Stimulated activated effector memory CD8-positive, alpha-beta T cell treated with anti-CD3 and anti-CD28 coated beads, Interleukin-12 subunit alpha, Interleukin-12 subunit beta, amount 100 ng/mL, for 72 hours (primary cell): ENCODE measurements around the gene TSPAN9.

ENCODE experiments used
- ATAC-seq: fragments of 150-1000 bp; cut with Tn5 transposase; 2 replicates; pipeline ENCODE4 v1.10.0; 2021
- DNase-seq, 2 donors: peaks; one replicate each; pipeline ENCODE4 v3.0.0; 2021 to 2022; ENCODE audit warnings: low spot score in 2 of 2
- H3K27ac Mint-ChIP-seq: one replicate; pipeline ENCODE4 v1.8.0; 2022; ENCODE audit warnings: mild to moderate bottlenecking, mixed read lengths
- H3K36me3 Mint-ChIP-seq: one replicate; pipeline ENCODE4 v1.8.0; 2022; ENCODE audit warnings: mild to moderate bottlenecking, mixed read lengths
- H3K4me1 Mint-ChIP-seq: one replicate; pipeline ENCODE4 v1.8.0; 2022; ENCODE audit warnings: mixed read lengths
- H3K4me3 Mint-ChIP-seq: one replicate; pipeline ENCODE4 v1.8.0; 2022; ENCODE audit warnings: mild to moderate bottlenecking, mixed read lengths
- H3K9me3 Mint-ChIP-seq: one replicate; pipeline ENCODE4 v1.8.0; 2022; ENCODE audit warnings: mixed read lengths

Gene TSPAN9

GRCh38 chr12:3117144-3117581, 40.0 kb downstream of the TSPAN9 start:
- ATAC-seq (no peak), DNase-seq (no peak)
- Mint-ChIP-seq H3K4me1 (peaks cover 19% of the 10 kb centered on the region), H3K4me3 (no peak overlapping the region), H3K27ac (no peak overlapping the region), H3K9me3 (no peaks in the 10 kb centered on the region), H3K36me3 (no peaks in the 10 kb centered on the region)

GRCh38 chr12:3117591-3118015, 40.4 kb downstream of the TSPAN9 start:
- Mint-ChIP-seq H3K9me3 (no peaks in the 10 kb centered on the region), H3K4me3 (no peak overlapping the region), H3K4me1 (peaks cover 19% of the 10 kb centered on the region), H3K27ac (no peak overlapping the region), H3K36me3 (no peaks in the 10 kb centered on the region)
- ATAC-seq (no peak), DNase-seq (no peak)

DNA sequence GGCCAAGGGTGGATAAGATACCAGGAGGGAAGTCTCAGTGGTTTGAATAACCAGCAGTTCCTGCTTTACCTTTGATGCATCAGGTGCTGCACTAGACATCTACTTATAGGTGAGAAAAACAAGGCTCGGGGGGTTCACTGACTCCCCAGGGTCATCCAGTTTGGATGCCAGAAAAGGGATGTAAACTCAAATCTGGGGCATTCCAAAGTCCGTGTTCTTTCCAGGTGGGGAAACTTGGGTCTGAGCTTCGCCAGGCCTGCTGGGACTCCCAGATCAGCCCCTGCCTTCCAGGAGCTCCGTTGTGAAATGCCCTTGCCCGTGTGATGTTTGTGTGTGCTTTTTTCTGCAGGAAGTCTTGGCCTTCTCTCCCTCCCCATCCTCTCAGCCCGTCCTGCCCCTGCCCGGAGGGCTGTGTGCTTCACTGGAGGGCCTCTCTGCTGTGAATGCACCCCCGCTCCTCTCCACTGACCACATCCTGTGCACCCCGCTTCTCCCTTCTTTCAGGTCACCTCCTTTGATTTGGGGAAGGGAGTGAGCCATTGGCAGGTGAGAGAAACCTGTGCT, 42.1 kb downstream of the TSPAN9 start:
- DNase-seq (no peak), ATAC-seq (peak; percentile 11)
- Mint-ChIP-seq H3K27ac (no peak overlapping the region), H3K36me3 (no peaks in the 10 kb centered on the region), H3K4me3 (no peak overlapping the region), H3K9me3 (no peaks in the 10 kb centered on the region), H3K4me1 (peaks cover 19% of the 10 kb centered on the region)

DNA sequence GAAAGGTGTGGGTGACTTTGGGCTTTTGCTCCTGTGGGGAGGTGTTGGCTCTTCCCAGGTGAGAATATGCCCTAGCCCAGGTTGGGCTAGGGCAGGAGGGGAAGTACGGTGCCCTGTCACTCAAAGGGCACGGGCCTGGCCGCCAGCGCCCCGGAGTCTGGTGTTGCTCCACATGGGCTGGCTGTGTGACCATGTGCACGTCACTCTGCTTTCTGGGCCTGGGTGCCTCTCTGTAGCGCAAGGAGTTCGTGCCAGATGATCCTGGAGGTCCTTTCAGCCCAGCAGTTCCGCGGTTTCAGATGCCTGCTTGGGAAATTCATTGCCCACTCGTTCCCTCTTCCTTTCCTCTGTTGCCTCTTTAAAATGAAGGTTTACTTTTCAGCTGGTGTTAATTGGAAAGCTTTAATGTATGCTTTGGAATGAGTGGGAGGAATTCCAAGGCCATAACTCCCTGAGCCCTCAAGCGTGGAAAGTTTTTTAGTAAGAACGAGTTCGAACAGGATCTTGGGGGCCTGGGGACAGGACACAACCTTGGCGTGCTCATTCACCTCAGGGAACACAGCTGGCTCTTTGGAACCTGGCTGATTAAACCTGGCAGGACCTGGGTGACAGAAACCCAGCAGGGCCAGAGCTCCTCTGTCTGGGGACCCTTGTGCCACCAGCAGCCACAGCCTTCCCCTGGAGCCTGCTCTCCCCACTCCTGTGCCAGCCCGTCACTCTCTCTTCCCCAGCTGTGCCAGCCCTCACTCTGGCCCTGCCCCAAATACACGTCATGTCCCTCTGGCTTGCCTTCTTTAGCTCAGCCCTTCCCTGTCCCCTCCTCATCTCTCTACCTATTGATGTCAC, 42.8 kb downstream of the TSPAN9 start:
- Mint-ChIP-seq H3K9me3 (no peaks in the 10 kb centered on the region), H3K36me3 (no peaks in the 10 kb centered on the region), H3K27ac (no peak overlapping the region), H3K4me3 (no peak overlapping the region), H3K4me1 (peaks cover 19% of the 10 kb centered on the region)
- ATAC-seq (peak; percentile 30), DNase-seq (no peak)

DNA sequence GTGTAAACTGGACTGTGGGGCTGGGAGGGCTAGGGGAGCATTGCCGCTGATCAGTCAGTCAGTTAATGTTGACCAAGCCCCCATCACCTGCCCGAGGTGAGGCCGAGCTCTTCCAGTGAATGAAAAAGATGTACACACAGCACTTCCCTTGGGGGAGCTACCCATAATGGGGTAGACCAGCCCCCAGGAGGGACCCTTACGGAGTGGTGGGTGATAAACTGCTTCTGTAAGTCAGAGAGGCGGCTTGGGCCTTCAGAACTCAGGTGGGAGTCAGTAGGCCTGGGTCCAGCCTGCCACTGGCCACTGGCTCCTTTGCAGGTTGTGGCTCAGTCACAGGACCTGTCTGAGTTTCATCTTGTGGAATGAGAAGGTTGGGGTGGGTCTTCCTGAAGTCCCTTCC, 43.5 kb downstream of the TSPAN9 start:
- Mint-ChIP-seq H3K9me3 (no peaks in the 10 kb centered on the region), H3K36me3 (no peaks in the 10 kb centered on the region), H3K27ac (no peak overlapping the region), H3K4me1 (peaks cover 19% of the 10 kb centered on the region), H3K4me3 (no peak overlapping the region)
- ATAC-seq: peak; percentile 33
- no peak for DNase-seq

DNA sequence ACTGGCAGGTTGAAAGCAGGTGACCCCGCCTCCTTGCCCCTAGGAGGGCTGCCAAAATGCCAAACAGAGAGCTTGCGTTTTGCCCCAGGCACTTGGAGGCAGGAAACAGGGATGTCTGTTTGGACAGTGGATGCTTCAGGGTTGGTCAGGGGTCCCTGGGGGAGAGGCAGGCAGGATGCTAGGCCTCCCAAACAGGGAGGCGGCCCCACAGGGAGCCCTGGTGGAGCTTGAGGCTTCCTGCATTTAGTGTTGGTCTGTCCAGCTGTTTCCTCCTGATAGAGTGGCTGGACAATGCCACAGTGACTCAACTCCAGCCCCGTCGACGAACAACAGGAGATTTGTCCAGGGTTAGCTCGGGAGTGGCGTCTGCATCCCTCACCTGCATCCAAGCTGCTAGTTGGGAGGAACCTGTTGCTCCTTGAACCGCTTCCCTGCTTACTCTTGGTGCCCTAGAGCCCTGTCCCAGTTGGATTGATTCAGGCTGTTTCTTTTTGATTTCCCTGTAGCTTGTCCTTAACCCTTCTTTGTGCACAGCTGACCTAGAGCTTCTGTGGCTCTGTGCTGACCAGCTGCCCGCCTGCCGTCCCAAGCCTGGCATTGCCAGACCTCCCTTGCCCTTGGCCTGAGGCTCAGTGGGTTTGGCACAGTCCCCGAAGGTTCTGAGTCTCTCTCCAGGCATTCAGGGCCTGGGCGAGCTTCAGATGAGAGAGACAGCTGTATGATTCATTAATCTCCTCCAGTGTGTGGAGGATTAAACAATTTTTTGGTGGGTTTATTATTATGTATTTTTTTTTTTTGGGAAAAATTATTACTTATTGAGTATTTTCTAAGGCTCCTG, 45.9 kb downstream of the TSPAN9 start:
- DNase-seq (no peak), ATAC-seq (no peak)
- H3K4me3 Mint-ChIP-seq: no peak overlapping the region
- no peaks in the 10 kb centered on the region for H3K9me3 Mint-ChIP-seq
- peaks cover 19% of the 10 kb centered on the region for H3K4me1 Mint-ChIP-seq
- no peaks in the 10 kb centered on the region for H3K36me3 Mint-ChIP-seq
- no peak overlapping the region for H3K27ac Mint-ChIP-seq

GRCh38 chr12:3123729-3124128, 46.5 kb downstream of the TSPAN9 start:
- ATAC-seq: no peak

DNA sequence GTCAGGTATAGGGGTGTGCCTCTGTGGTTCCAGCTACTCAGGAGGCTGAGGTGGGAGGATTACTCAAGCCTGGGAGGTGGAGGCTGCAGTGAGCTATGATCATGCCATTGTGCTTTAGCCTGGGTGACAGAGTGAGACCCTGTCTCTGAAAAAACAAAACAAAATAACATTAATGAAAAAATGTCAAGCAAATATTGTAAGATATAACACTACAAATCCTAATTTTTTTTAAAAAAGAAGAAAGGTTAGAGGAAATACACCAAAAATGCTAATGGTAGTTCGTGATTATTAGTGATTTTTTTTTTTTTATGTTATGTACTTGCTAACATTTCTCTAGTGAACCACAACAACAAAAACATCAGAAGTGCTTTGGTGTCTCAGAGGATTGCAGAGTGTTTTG, 47.7 kb downstream of the TSPAN9 start:
- H3K9me3 Mint-ChIP-seq: no peaks in the 10 kb centered on the region
- ATAC-seq: no peak
- H3K36me3 Mint-ChIP-seq: no peaks in the 10 kb centered on the region
- H3K4me1 Mint-ChIP-seq: peaks cover 18% of the 10 kb centered on the region
- DNase-seq: no peak
- no peak overlapping the region for H3K4me3 Mint-ChIP-seq
- no peak overlapping the region for H3K27ac Mint-ChIP-seq

More at GRCh38 chr12:3123729-3124128, 46.5 kb downstream of the TSPAN9 start:
- Mint-ChIP-seq H3K4me3 (no peak overlapping the region), H3K4me1 (peaks cover 18% of the 10 kb centered on the region), H3K9me3 (no peaks in the 10 kb centered on the region), H3K27ac (no peak overlapping the region), H3K36me3 (no peaks in the 10 kb centered on the region)
- no peak for DNase-seq

DNA sequence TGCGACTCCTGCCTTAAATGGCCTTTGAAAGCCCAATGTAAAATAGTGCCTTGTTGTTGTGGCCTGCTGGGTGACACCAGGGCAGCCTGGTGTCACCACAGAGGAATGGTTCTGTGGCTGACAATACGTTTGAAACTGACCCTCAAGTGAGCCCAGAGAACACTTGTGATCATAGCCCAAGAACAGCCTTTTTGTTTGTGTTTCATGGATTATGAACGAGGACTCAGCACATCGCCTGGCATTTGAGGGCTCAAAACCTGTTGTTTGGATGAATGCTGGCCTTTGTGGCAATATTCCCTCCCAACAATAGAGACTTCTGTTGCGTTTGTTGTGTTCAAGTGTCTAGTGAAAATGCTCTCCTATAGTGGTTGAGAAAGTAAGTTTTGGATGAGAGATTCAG, 48.5 kb downstream of the TSPAN9 start:
- no peak overlapping the region for H3K4me3 Mint-ChIP-seq
- no peak for ATAC-seq
- DNase-seq: no peak
- H3K4me1 Mint-ChIP-seq: peaks cover 14% of the 10 kb centered on the region
- H3K27ac Mint-ChIP-seq: no peak overlapping the region
- H3K9me3 Mint-ChIP-seq: no peaks in the 10 kb centered on the region
- no peaks in the 10 kb centered on the region for H3K36me3 Mint-ChIP-seq

DNA sequence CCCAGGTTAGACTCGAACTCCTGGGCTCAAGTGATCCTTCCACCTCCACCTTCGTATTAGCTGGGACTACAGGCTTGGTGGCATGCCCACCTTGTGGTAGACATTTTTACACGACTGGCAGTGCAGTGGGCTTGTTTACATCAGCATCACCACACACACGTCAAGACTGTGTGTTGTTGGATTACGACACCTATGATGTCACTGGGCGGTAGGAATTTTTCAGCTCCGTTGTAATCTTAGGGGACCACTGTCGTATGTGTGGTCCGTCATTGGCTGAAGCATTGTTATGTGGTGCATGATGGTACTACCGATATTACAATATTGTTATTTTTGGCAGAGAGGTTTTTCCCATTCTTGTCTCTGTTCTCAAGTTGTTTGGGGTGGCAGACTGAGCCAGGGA, 50.7 kb downstream of the TSPAN9 start:
- no peak overlapping the region for H3K27ac Mint-ChIP-seq
- no peaks in the 10 kb centered on the region for H3K9me3 Mint-ChIP-seq
- no peaks in the 10 kb centered on the region for H3K36me3 Mint-ChIP-seq
- DNase-seq (no peak), ATAC-seq (no peak)
- H3K4me3 Mint-ChIP-seq: no peak overlapping the region
- peaks cover 14% of the 10 kb centered on the region for H3K4me1 Mint-ChIP-seq

- Mint-ChIP-seq H3K36me3 (no peaks in the 10 kb centered on the region), H3K27ac (no peak overlapping the region), H3K9me3 (no peaks in the 10 kb centered on the region), H3K4me1 (peaks cover 14% of the 10 kb centered on the region), H3K4me3 (no peak overlapping the region)
- ATAC-seq (no peak), DNase-seq (no peak)
Observed at GRCh38 chr12:3128498-3129293, 51.5 kb downstream of the TSPAN9 start.

GRCh38 chr12:3129301-3130056, 52.3 kb downstream of the TSPAN9 start:
- Mint-ChIP-seq H3K4me3 (no peak overlapping the region), H3K27ac (no peak overlapping the region), H3K9me3 (no peaks in the 10 kb centered on the region), H3K36me3 (no peaks in the 10 kb centered on the region), H3K4me1 (peaks cover 14% of the 10 kb centered on the region)
- no peak for DNase-seq
- peak; percentile 58 for ATAC-seq

DNA sequence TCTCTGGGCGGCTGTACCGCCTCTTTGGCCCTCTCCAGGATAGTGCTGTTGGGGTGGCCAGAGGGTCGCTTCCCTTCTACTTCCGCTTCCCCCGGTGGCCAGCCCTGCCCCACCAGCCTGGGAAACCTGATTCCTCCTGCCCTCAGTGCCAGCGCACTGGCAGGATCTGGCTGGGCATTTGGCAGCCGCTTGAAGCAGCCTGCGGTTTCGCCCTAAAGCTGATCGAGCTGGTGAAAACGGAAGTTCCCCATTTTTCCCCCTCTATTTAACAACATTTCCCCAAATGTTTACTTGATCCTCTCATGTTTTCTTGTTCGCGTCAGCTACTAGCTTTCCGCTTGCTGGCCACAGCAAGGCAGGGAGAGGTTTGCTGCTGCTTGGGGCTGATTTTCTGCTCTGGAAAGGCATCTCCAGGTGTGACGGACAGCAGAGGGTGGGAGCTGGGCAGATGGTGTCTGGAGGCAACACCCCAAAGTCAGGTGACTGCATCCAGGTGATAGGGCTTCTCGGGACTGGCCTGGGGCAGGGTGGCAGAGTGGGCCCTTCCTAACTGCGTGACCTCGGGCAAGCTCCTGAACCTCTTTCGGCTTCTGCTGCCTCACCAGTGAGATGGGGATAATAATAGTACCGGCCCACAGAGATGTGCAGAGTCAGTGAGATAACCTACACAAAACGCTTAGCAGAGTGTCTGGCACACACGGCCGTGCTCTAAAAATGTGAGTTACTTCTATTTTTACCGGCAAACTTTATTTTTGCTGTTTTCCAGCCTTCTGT, 53.1 kb downstream of the TSPAN9 start:
- DNase-seq (no peak), ATAC-seq (no peak)
- Mint-ChIP-seq H3K27ac (no peak overlapping the region), H3K4me1 (peaks cover 14% of the 10 kb centered on the region), H3K9me3 (no peaks in the 10 kb centered on the region), H3K36me3 (no peaks in the 10 kb centered on the region), H3K4me3 (no peak overlapping the region)

GRCh38 chr12:3131129-3131528, 54.0 kb downstream of the TSPAN9 start:
- Mint-ChIP-seq H3K36me3 (no peaks in the 10 kb centered on the region), H3K9me3 (no peaks in the 10 kb centered on the region), H3K4me1 (peaks cover 18% of the 10 kb centered on the region), H3K27ac (no peak overlapping the region), H3K4me3 (no peak overlapping the region)
- DNase-seq: no peak
- no peak for ATAC-seq
